HL-60 (cell line): ENCODE results near the gene AKR1E2.

ENCODE experiments used
- DNase-seq, 2 experiments: peaks; one replicate each; pipeline ENCODE4 v3.0.0-alpha.2; 2010 to 2020; ENCODE audit warnings: low read depth in 1 of 2, low spot score in 1 of 2
- H3K27ac ChIP-seq: fragments of 250-450 bp; sonication (Bioruptor Pico); replicated peaks from 2 replicates; pipeline ENCODE4 v1.5.1; 2020; ENCODE audit warnings: mild to moderate bottlenecking, moderate library complexity
- H3K27me3 ChIP-seq: fragments of 250-450 bp; sonication (Bioruptor Pico); 2 replicates; pipeline ENCODE4 v1.5.1; 2021; ENCODE audit warnings: mild to moderate bottlenecking, moderate library complexity; ENCODE audit not compliant: insufficient read depth, poor library complexity, severe bottlenecking
- H3K4me3 ChIP-seq: replicated peaks from 2 replicates; pipeline ENCODE4 v1.5.1; 2011; ENCODE audit warnings: mild to moderate bottlenecking, control low read depth, low read length; ENCODE audit not compliant: insufficient read depth
- GABPA ChIP-seq: IDR thresholded peaks from 2 replicates; pipeline ENCODE4 v1.6.1; 2012; ENCODE audit warnings: low read depth
- POLR2AphosphoS5 ChIP-seq: IDR thresholded peaks from 2 replicates; pipeline ENCODE4 v1.6.1; 2012; ENCODE audit warnings: low read depth
- SPI1 ChIP-seq: IDR thresholded peaks from 2 replicates; pipeline ENCODE4 v1.6.1; 2012; ENCODE audit warnings: low read depth, mild to moderate bottlenecking, borderline replicate concordance
- TF ChIP-seq, protein P1 (sequence below): IDR thresholded peaks from one replicate; pipeline ENCODE4 v1.5.1; 2011; ENCODE audit warnings: low read length, control low read depth, inconsistent platforms; ENCODE audit not compliant: insufficient read depth
- TF ChIP-seq, protein P2 (sequence below): IDR thresholded peaks from 2 replicates; pipeline ENCODE4 v1.6.1; 2012; ENCODE audit warnings: low read depth; ENCODE audit not compliant: insufficient replicate concordance

The AKR1E2 gene

DNA sequence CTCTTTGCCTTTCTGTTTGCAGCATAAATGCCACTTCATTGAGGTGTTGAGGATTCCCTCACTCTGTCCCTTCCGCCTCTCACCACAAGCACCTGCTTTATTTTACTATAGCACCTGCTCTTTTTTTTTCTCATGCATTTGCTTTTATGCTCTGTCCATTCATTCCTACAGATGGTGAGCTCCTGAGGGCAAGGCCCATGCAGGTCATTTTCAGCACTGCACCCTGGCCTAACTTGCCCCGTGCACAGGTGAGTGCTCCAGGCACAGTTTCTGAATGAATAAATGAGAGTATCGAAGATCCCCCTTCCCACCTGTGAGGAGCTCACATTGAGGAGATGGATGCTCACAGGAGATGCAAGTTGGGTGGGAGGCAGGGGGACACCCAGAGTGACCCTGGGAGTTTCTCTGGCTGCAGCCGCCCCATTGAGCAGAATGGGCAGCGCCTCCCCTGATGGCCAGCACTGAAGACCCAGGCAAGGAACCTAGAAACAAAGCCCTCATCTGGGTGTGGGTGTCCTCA is 1.2 kb upstream of the AKR1E2 start:
- no peak overlapping the region for H3K27ac ChIP-seq
- no peak for TF ChIP-seq SPI1
- no peak for TF ChIP-seq GABPA
- TF ChIP-seq, protein P1, sequence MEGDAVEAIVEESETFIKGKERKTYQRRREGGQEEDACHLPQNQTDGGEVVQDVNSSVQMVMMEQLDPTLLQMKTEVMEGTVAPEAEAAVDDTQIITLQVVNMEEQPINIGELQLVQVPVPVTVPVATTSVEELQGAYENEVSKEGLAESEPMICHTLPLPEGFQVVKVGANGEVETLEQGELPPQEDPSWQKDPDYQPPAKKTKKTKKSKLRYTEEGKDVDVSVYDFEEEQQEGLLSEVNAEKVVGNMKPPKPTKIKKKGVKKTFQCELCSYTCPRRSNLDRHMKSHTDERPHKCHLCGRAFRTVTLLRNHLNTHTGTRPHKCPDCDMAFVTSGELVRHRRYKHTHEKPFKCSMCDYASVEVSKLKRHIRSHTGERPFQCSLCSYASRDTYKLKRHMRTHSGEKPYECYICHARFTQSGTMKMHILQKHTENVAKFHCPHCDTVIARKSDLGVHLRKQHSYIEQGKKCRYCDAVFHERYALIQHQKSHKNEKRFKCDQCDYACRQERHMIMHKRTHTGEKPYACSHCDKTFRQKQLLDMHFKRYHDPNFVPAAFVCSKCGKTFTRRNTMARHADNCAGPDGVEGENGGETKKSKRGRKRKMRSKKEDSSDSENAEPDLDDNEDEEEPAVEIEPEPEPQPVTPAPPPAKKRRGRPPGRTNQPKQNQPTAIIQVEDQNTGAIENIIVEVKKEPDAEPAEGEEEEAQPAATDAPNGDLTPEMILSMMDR = no peak
- TF ChIP-seq, protein P2, sequence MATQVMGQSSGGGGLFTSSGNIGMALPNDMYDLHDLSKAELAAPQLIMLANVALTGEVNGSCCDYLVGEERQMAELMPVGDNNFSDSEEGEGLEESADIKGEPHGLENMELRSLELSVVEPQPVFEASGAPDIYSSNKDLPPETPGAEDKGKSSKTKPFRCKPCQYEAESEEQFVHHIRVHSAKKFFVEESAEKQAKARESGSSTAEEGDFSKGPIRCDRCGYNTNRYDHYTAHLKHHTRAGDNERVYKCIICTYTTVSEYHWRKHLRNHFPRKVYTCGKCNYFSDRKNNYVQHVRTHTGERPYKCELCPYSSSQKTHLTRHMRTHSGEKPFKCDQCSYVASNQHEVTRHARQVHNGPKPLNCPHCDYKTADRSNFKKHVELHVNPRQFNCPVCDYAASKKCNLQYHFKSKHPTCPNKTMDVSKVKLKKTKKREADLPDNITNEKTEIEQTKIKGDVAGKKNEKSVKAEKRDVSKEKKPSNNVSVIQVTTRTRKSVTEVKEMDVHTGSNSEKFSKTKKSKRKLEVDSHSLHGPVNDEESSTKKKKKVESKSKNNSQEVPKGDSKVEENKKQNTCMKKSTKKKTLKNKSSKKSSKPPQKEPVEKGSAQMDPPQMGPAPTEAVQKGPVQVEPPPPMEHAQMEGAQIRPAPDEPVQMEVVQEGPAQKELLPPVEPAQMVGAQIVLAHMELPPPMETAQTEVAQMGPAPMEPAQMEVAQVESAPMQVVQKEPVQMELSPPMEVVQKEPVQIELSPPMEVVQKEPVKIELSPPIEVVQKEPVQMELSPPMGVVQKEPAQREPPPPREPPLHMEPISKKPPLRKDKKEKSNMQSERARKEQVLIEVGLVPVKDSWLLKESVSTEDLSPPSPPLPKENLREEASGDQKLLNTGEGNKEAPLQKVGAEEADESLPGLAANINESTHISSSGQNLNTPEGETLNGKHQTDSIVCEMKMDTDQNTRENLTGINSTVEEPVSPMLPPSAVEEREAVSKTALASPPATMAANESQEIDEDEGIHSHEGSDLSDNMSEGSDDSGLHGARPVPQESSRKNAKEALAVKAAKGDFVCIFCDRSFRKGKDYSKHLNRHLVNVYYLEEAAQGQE = no peak
- TF ChIP-seq POLR2AphosphoS5 = no peak
- no peaks in the 10 kb centered on the region for H3K27me3 ChIP-seq
- DNase-seq = no peak
- H3K4me3 ChIP-seq = no peak overlapping the region

DNA sequence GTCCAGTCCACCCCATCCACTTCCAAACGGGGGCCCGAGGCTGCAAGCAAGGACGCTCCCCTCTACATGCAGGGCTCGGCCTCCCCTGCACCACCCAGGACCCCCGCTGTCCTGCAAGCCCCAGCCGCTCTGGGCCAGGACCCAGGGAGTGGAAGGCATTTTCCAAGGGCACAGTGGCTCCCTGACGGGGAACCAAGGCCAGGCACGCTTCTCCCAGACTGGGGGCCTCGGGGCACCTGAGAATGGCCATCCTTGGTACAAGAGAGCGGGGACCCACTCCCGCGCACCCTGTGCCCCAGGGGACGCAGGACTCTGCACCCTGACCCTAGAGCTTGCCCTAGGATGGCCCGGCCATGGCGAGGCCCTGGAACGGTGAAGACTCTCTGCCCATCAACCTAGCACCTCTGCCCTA is 545 bp upstream of the AKR1E2 start:
- Histone ChIP-seq H3K27me3 (no peaks in the 10 kb centered on the region), H3K4me3 (no peak overlapping the region), H3K27ac (no peak overlapping the region)
- TF ChIP-seq GABPA (no peak), SPI1 (no peak), POLR2AphosphoS5 (no peak)
- TF ChIP-seq, protein P2 = no peak
- TF ChIP-seq, protein P1 = no peak
- DNase-seq = no peak

DNA sequence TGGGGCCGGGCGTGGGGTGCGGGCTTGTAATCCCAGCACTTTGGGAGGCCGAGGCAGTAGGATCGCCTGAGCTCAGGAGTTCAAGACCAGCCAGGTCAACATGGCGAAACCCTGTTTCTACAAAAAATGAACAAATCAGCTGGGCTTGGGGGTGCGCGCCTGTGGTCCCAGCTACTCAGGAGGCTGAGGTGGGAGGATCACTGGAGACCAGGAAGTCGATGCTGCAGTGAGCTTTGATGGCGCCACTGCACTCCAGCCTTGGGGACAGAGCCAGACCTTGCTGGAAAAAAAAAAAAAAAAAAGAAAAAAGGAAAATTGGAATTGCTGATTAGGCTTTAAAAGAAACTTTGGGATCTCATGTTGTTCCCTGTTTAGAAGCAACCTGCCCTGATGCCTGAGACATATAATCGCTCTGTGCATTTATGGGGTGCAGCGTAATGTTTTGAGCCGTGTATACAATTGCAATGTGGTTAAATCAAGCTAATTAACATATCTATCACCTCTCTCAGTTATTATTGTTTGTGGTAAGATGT is 851 bp downstream of the AKR1E2 start:
- no peak overlapping the region for H3K4me3 ChIP-seq
- DNase-seq = no peak
- H3K27ac ChIP-seq = no peak overlapping the region
- no peaks in the 10 kb centered on the region for H3K27me3 ChIP-seq
- no peak for TF ChIP-seq SPI1
- TF ChIP-seq, protein P1 = no peak
- TF ChIP-seq, protein P2 = no peak
- TF ChIP-seq GABPA = no peak
- TF ChIP-seq POLR2AphosphoS5 = no peak
